HG03342 (cell line): ENCODE results near the gene PNMA6E.

ENCODE experiments used
- ATAC-seq: cut with Tn5 transposase; IDR thresholded peaks from one replicate; pipeline ENCODE4 v1.9.1; 2021; ENCODE audit warnings: mild to moderate bottlenecking, moderate library complexity; ENCODE audit not compliant: unreplicated experiment

The PNMA6E gene

DNA sequence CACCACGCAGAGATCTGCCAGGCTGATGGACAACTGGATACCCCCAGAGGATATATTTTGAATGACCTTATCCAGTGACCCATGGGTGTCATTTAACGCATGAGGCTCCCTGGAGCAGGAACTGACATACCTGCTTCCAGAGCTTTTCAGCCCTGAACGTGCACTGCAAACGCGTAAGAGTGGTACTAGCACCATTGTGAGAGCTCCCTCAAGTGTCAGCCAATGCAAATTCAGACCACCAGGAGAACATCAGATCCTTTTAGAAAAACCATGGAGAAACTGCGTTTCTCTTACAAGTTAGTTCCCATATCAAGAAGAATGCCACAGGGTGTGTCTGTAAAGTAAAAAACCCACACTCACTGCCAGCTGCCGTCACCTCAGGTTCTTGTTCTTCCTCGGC, 37.4 kb upstream of the PNMA6E start:
- ATAC-seq = no peak

DNA sequence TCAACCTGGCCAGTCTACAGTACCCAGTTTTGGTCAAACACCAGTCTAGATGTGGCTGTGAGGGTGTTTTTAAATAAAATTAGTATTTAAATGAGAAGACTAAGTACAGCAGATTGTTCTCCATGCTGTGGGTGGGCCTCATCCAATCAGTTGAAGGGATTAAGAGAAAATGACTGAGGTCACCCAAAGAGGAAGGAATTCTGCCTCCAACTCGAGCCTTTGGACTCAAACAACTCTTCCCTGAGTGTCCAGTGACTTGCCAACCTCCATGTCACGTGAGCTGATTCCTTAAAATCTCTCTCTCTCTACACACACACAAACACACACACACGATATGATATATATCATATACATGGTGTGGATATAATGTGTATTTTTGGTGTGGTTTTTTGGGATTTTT, 34.7 kb upstream of the PNMA6E start:
- no peak for ATAC-seq

DNA sequence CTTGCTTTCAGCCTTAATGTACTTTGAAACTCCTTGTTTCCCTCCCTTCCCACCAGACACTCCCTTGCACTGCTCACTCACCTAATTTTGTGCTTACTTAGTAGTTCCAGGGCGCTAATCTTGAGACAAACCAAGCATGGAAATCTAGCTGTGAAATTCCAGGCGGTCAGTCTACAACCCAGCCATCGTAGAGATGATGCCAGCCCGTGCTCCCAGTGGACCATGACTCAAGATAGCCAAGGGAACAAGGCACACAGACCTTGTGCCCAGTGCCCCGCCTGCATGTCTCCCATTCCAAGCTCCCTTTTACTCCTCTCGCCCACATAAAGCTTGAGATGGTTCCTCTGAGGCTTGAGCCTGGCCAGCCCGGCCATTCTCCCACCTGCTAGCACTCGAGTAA, 33.7 kb upstream of the PNMA6E start:
- no peak for ATAC-seq

DNA sequence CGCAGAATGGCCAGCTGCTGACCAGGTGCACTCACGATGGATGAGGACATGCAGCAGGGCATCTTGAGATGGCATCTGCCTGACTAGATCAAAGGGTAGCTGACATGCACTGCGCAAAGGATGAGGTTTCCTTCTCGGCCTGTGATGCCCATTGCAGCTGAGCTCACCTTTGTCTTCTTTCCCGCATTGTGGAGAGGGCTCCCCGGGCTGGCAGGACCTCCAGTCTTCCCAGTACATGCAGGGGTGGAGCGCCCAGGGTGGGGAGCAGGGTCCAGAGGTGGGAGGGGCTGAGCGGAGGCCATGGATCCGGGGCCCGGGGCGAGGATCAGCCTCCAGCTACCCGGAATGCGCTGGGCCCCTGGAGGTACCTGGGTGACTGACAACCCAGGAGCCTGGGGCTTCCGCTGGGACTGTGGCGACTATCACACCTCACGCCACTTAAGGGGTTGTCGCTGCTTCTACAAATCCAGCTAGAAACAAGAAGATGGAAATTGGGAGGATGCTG, 32.7 kb upstream of the PNMA6E start:
- ATAC-seq = no peak

DNA sequence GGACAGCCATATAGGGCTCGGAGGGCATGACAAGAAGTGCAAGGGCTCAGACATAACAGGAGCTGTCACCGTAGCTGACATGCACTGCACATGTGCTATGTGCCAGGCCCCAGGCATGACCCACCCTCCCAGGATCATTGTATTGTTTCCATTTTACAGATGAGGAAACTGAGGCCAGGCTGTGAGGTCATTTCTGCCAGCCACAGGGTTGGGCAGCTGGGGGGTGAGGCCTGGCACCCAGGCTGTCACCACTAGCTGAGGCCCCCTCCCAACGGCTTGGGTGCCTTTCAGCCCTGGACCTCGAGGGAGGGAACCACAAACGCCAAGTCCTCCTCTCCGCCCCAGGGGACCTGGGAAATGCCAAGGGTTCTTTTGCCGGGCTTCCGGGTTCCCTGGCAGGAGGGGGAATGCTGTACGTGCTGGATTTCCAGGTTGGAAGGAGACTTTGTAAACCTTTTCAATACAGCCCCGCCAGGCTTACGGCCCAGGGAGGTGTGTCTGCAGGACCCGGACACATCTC, 32.1 kb upstream of the PNMA6E start:
- ATAC-seq = no peak

DNA sequence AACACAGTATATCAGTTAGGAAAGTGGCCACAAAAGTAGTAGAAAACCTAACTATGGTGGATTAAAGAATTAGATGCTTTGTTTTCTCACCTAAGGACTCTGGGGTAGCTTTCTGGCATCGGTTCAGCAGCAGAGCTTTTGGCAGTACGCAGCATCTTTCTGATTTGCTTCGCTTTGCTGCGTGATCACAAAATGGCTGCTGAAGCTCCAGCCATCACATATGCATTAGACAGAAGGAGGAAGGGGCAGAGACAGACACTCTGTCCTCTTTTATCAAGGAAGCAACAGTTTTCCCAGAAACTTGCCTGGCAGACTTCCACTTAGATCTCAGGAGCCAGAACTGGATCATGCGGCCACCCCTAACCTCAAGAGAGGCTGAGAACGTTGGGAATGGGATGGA, 29.6 kb upstream of the PNMA6E start:
- no peak for ATAC-seq

DNA sequence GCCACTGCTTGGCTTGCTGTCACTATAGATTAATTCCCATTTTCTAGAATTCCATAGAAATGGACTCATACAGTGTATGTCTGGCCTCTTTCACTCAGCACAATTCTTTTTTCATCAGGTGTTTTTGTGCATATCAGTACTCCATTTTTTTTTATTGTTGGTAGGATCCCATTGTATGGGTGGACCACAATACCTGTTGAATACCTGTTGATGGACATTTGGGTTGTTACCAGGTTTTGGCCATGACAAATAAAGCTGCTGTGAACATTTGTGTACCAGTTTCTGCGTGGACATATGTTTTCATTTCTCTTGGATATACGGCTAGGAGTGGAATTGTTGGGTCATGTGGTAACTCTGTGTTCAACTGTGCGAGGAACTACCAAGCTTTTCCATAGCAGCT, 25.1 kb upstream of the PNMA6E start:
- no peak for ATAC-seq

DNA sequence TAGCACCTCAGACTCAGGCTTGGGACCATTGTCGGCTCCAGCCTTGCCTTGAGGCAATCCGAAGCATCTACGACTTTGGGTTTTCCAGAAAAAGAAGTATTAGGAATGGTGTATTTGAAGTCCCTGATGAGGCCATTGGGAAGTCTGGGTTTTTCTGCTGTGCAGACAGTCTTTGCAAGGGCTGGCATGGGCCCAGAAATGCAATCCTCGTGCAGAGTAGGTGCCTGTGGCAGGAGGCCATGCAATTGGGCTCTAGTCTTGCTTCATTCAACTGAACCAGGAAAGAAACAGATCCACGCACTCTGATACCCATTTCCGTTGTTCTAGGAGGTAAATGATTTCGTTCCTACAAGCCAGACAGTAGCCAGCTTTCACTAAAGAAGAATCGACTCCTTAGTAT, 22.5 kb upstream of the PNMA6E start:
- ATAC-seq = no peak

DNA sequence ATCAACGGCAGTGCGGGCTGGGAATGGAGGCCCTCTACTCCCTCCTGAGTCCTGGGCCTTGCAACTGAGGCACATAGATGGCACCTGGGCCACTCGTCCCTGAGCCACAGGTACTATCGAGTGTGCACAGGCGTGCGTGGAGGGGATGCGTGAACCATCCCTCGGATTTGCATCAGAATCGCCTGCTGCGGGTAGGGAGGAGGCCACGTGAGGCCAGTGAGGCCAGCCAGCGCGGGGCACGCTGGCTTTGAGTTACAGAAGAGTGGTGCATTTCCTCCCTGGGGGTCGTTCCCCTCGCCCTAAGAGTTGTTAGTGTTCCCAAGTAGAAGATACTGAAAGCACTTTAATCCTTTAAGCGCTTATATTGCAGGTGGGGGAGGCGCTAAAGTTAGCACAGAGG, 20.7 kb upstream of the PNMA6E start:
- ATAC-seq = no peak

DNA sequence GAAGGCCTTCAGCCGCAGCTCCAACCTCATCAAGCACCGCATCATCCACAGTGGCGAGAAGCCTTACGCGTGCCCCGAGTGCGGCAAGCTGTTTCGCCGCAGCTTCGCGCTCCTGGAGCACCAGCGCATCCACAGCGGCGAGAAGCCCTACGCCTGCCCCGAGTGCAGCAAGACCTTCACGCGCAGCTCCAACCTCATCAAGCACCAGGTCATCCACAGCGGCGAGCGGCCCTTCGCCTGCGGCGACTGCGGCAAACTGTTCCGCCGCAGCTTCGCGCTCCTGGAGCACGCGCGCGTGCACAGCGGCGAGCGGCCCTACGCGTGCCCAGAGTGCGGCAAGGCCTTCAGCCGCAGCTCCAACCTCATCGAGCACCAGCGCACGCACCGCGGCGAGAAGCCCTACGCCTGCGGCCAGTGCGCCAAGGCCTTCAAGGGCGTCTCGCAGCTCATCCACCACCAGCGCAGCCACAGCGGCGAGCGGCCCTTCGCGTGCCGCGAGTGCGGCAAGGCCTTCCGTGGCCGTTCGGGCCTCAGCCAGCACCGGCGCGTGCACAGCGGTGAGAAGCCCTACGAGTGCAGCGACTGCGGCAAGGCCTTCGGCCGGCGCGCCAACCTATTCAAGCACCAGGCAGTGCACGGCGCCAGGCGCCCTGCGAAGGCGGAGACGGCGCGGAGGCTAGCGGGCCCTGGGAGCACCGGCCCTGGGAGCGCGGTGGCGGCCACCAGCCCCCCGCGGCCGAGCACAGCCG, 19.9 kb upstream of the PNMA6E start:
- no peak for ATAC-seq

DNA sequence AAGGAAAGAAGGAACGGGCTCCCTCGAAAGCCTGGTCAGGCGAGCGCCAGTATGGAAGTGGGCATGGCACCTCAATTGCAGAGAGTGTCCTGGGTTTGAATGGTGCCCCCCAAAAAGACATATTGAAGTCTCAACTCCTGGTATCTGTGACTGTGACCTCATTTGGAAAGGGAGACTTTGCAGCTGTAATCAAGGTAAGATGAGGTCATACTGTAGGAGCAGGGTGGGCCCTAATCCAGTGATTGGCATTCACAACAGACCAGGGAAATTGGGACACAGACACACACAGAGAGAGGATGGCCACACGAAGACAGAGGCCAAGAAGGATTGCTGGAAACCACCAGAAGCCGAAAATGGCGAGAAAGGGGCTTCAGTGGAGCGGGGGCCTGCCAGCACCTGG, 16.5 kb upstream of the PNMA6E start:
- ATAC-seq = no peak

DNA sequence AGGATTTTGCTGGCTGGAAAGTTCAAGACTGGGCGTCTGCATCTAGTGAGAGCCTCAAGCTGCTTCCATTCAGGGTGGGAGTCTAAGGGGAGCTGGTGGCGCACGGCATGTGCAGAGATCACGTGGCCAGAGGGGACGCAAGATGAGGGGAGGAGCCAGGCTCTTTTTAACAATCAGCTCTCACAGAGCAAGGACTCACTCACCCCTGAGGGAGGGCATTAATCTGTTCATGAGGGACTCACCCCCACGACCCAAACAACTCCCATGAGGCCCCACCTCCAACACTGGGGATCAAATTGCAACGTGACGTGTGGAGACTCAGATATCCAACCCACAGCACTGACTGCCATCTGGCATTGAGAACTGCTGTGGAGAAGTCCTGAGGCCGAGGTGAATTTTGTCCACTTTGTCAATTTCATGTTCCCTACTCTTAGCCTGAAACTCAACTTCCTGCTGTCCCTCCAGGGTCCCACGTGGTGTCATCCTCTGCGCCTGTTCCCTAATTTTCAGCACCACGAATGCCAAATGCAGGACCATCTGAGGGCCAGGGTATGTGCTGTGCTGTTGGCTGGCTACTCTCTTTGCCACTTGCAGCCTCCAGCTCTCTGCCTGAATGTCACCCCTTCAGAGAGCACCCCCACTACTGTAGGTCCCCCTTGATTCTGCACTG, 15.8 kb upstream of the PNMA6E start:
- no peak for ATAC-seq

DNA sequence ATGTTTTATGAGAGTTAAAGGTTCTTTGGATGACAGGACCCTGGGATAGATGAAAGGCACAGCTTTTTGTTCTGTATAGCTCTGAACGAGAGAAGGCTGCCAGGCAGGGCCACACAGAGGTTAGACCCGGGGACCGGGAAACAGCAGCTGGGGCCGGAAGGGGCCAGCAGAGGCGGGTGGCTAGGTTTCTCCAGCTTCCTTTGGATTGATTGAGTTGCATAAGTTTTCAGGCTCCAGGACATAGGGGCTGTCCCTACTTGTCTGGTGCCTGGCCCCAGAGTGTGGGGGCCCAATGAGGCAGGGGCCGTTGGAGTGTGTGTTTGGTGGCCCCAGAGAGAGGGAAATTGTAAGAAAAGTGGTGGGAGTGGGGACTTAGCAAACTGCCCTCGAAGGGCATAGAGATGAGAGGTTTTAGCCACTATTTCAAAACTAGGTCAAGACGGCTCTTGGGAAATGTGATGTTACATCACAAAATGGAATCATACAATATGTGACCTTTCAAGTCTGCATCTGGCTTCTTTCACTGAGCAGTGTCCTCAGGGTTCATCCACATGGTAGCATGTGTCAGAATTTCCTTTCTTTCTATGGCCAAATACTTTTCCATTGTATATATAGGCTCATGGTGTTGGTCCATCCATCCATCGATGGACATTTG, 13.8 kb upstream of the PNMA6E start:
- ATAC-seq = no peak

DNA sequence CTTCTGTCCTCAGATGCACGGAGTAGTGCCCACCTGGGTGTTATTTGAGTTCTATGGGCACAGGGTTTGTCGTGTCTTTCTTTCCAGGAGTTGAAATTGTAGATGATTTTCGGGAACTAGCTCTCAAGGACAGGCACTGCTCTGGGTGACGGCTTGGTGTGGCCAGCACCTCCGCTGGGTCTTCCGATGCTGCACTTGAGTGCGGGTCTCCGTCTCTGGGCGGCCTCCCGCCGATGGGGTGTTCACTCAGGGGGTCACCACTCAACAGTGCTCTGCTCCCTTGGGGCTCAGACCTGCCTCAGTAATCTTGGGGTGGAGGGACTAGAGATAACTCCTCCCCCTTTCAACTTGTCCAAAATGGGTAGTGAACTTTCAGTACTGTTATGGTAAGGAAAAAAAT, 12.6 kb upstream of the PNMA6E start:
- ATAC-seq = no peak

DNA sequence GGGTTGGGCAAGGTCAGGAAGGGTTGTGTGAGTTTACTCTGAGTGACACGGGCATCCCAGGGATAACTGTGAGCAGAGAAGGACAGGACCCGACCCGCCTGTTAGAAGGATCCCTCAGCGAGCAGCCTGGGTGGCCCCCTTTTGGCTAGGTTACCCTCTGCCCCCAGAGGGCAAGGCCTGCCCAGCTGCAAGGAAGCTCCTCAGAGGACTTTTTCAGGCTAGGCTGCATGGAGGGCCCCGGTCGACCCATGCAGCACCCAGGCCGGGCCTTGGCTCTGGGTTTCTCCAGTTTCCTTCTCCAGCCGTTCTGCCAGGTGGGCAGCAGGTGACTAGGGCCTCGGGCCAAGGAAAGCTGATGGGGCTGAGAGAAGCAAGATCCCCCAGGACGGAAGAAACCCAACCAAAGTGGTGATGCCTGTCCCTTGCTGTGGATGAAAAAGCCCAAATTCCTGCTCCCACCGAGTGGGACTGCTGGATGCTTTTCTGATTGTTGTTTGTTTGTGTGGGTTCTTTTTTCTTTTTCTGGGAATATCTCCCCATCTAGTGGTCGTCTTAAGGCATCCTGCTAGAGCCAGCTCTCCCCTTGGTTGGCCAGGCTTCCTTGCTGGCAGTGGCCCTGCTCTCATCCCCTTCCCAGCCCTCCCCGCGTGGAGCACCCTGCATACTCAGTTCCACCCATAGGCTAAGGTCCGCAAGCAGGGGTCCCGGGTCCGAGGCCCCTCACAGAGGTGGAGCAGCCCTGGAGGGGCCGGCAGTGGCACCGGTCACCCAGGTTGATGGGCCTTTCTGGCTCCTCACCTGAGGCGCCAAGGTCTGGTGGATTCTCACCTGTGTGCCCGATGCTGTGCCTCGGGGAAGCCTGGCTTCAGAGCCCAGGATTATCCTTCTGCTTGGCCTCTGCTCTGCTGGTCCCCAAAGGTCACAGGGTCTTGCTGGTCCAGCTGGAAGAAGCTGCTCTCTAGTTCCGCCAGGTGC, 11.9 kb upstream of the PNMA6E start:
- no peak for ATAC-seq

DNA sequence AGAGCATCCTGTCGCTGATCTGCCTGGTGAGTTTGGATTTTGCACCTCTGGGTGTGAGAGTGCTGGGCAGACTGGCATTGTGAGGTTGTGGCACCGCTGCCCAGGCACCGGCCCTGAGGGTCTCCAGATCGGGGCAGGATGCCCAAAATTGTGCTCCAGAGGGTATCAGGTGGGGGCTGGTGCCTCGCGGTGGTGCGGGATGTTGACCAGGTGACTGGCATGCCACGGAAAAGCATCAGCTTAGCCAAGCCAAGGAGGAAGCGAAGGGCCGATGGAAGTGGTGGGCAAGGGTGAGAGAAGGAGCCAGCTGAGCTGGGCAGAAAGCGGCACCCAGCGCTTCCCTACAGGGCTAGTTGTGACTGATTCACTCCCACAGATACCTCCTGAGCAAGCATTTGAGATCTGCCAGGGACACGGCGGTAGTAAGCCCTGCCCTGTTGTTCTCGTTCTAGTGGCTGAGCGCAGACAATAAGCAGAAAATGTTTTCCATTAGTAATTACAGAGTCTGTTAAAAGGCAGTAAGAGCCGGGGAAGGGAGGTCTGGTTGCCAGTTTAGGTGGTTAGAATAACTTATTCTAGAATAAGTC, 10.9 kb upstream of the PNMA6E start:
- ATAC-seq = no peak

DNA sequence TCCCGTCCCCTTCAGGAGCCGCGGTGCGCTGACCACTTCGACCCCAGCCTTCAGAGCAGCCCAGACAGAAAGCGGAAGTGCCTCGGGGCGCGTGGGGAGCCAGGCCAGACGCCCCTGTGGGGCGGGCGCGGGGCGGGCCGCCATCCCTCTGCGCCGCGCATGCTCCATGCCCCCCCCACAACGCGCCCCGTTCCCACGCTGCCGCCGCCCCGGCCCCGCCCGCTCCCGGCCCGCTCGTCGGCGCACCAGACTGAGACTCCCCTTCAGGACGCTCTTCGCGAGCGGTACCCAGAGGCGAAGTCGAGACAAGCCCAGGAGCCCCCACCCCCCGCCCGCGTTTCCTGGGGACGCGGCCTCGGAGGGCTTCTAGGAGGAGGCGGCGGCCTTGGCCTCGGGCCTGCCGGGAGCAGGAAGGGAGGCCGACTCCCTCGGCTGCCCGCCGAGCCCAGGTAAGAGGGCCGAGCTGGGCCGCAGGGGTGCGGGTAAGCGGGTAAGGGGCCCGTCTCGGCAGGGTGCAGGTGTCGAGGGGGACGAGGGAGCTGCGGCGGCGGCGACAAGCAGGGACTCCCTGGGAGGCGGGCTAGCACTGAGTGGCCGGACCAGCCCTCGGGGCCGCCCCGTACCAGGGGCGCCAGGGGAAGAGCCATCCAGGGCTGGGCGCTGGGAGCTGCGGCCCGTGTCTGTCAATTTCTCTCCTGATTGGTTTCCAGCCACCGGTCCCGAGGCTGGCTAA, 10.3 kb upstream of the PNMA6E start, which contains the start of gene ZFP92:
TSS of gene ZFP92 (plus strand) at position 218 of the 733 bp plus-strand sequence. CDS start 6,851 bp downstream, outside the sequence.
- peak; percentile 60 for ATAC-seq

DNA sequence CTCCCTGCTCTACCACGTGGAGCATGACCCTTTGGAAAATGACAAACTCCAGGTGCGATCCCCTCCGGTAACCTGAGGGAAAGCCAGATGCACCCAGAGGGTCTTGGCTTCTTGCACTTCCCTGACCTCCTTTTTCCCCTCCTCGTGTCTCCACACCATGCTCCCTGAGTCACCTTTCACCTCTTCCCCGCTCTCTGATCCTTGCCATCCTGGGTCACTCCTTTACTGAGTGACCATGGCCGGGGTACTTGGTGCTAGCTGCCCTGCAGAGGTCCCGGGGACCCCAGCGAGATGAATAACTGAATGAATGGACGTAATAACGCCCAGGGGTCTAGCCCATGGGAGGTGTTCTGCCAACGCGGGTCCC, 9.7 kb upstream of the PNMA6E start:
- no peak for ATAC-seq

DNA sequence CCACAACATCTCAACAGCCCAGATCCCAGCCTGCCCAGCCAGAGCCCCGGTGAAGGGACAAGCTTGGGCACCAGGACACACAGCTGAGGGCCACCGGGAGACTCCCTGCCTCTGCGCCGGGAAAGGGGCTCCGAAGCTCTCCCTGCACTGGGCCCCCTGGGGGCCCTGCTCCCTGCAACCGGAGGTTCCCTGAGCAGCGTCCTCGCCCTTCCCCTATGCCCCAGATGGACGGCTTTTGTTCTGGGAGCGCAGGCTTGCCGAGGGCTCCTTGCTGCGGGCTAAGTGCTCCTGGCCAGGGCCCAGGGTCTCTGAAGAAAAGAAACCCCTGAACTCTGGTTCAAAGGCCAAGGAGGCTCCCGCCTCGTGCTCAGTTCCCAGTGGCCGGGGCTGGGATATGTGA, 9.2 kb upstream of the PNMA6E start:
- ATAC-seq = no peak
